H1 (cell line): Measurements from ENCODE around the gene RAI2. TPM values are rescaled to one million over a fixed set of nuclear protein-coding genes. Genes with fewer than 3 reads are reported as not detected.
A peak's percentile ranks its signal among the peaks of the same experiment; 100 is the strongest.

Experiments
- CTCF ChIA-PET: fragments of 300-600 bp; sonication (Branson Sonifier 250); formaldehyde crosslinking; loops from one replicate; lab custom pipeline; 2021; ENCODE audit not compliant: partially characterized antibody; lab: Charles Lee
- POLR2A ChIA-PET: fragments of 300-600 bp; sonication (Branson Sonifier 250); formaldehyde crosslinking; loops from one replicate; lab custom pipeline; 2021; ENCODE audit warnings: inconsistent platforms; ENCODE audit not compliant: partially characterized antibody; lab: Charles Lee
- DNase-seq, 2 experiments: peaks; one replicate each; pipeline versions ENCODE4 v3.0.0 to v3.0.0-alpha.2; 2010 to 2022; ENCODE audit warnings: low spot score in 2 of 2, low read depth in 1 of 2, mixed read lengths in 1 of 2
- FAIRE-seq: peaks from 2 replicates; lab custom pipeline; 2011; peaks lifted over from hg19 to GRCh38; lab: Jason Lieb, UNC
- H2AFZ ChIP-seq: 2 replicates; pipeline ENCODE4 v1.8.1; 2012; ENCODE audit warnings: low read length, inconsistent platforms
- H2AK5ac ChIP-seq: 2 replicates; pipeline ENCODE4 v1.6.1; 2013; ENCODE audit warnings: low read depth, low read length
- H2BK120ac ChIP-seq: replicated peaks from 2 replicates; pipeline ENCODE3; 2013; ENCODE audit warnings: low read depth, low read length, inconsistent platforms
- H2BK12ac ChIP-seq: 2 replicates; pipeline ENCODE4 v1.6.1; 2013; ENCODE audit warnings: low read depth, low read length
- H2BK15ac ChIP-seq: 2 replicates; pipeline ENCODE4 v1.6.1; 2013; ENCODE audit warnings: low read length
- H2BK20ac ChIP-seq: 2 replicates; pipeline ENCODE4 v1.6.1; 2013; ENCODE audit warnings: low read length
- H2BK5ac ChIP-seq: 2 replicates; pipeline ENCODE4 v1.6.1; 2013; ENCODE audit warnings: low read depth, low read length
- H3K14ac ChIP-seq: 2 replicates; pipeline ENCODE4 v1.6.1; 2013; ENCODE audit warnings: inconsistent platforms; ENCODE audit not compliant: insufficient read length
- H3K18ac ChIP-seq: 2 replicates; pipeline ENCODE4 v1.6.1; 2013; ENCODE audit warnings: low read length; ENCODE audit errors: extremely low read depth
- H3K23ac ChIP-seq: 2 replicates; pipeline ENCODE4 v1.6.1; 2013; ENCODE audit warnings: inconsistent platforms; ENCODE audit not compliant: insufficient read length
- H3K23me2 ChIP-seq: 2 replicates; pipeline ENCODE4 v1.6.1; 2013; ENCODE audit warnings: low read depth, low read length
- H3K27ac ChIP-seq: 2 replicates; pipeline ENCODE4 v1.6.1; 2011; ENCODE audit warnings: low read depth, low read length, inconsistent platforms
- H3K27me3 ChIP-seq, 4 experiments: replicated peaks in 1 of 4; 1 replicate in 1 of 4; 2 replicates in 3 of 4; pipeline versions ENCODE4 v1.6.1 to v1.8.1; 2011 to 2013; ENCODE audit warnings: low read length in 3 of 4, mild to moderate bottlenecking in 3 of 4, inconsistent platforms in 2 of 4, mixed read lengths in 2 of 4, moderate library complexity in 1 of 4; ENCODE audit not compliant: control insufficient read depth in 3 of 4, insufficient read depth in 3 of 4; ENCODE audit errors: extremely low read depth in 1 of 4
- H3K36me3 ChIP-seq, 4 experiments: 2 replicates each; pipeline versions ENCODE4 v1.6.1 to v1.8.1; 2011 to 2013; ENCODE audit warnings: mild to moderate bottlenecking in 4 of 4, low read length in 3 of 4, moderate library complexity in 2 of 4, control low read depth in 1 of 4, inconsistent platforms in 1 of 4; ENCODE audit not compliant: insufficient read depth in 4 of 4, control insufficient read depth in 2 of 4
- H3K4ac ChIP-seq: replicated peaks from 2 replicates; pipeline ENCODE3; 2013; ENCODE audit warnings: low read length, low read depth, mixed read lengths, inconsistent platforms; ENCODE audit not compliant: insufficient read length
- H3K4me1 ChIP-seq, 4 experiments: replicated peaks in 1 of 4; 1 replicate in 1 of 4; 2 replicates in 3 of 4; pipeline versions ENCODE4 v1.6.1 to v1.8.1; 2011 to 2013; ENCODE audit warnings: low read length in 3 of 4, inconsistent platforms in 2 of 4, mixed read lengths in 1 of 4; ENCODE audit not compliant: insufficient read depth in 4 of 4, control insufficient read depth in 3 of 4
- H3K4me2 ChIP-seq, 2 experiments: 2 replicates each; pipeline versions ENCODE4 v1.6.1 to v1.8.1; 2011 to 2013; ENCODE audit warnings: low read depth in 2 of 2, low read length in 2 of 2, control low read depth in 1 of 2, inconsistent platforms in 1 of 2, mild to moderate bottlenecking in 1 of 2; ENCODE audit not compliant: insufficient read depth in 1 of 2
- H3K4me3 ChIP-seq, 4 experiments: fragments of 200-600, 300-600 bp in 1 of 4; sonication (generic), shearing (Covaris generic), sonication (Bioruptor Twin) in 1 of 4; 2 replicates each; pipeline versions ENCODE4 v1.5.1 to v1.8.1; 2011 to 2016; ENCODE audit warnings: low read length in 4 of 4, low read depth in 3 of 4, control low read depth in 2 of 4, inconsistent platforms in 2 of 4, mild to moderate bottlenecking in 2 of 4, mixed read lengths in 1 of 4, moderate library complexity in 1 of 4; ENCODE audit not compliant: insufficient read depth in 2 of 4; ENCODE audit errors: extremely low read depth in 1 of 4
- H3K56ac ChIP-seq: replicated peaks from 2 replicates; pipeline ENCODE3; 2013; ENCODE audit warnings: low read depth, mild to moderate bottlenecking, mixed read lengths, low read length, inconsistent platforms; ENCODE audit not compliant: insufficient read length
- H3K79me1 ChIP-seq: 2 replicates; pipeline ENCODE4 v1.6.1; 2013; ENCODE audit warnings: low read depth, low read length, control low read depth
- H3K79me2 ChIP-seq, 2 experiments: 2 replicates each; pipeline versions ENCODE4 v1.6.1 to v1.8.1; 2012 to 2013; ENCODE audit warnings: low read length in 2 of 2, mild to moderate bottlenecking in 2 of 2, inconsistent platforms in 1 of 2; ENCODE audit not compliant: insufficient read depth in 2 of 2, control insufficient read depth in 1 of 2
- H3K9ac ChIP-seq, 4 experiments: replicated peaks in 1 of 4; 1 replicate in 1 of 4; 2 replicates in 3 of 4; pipeline versions ENCODE4 v1.6.1 to v1.8.1; 2011 to 2013; ENCODE audit warnings: low read depth in 3 of 4, low read length in 3 of 4, control low read depth in 2 of 4, mild to moderate bottlenecking in 2 of 4, moderate library complexity in 2 of 4, inconsistent platforms in 1 of 4; ENCODE audit errors: extremely low read depth in 1 of 4
- H3K9me3 ChIP-seq, 2 experiments: 2 replicates each; pipeline versions ENCODE4 v1.6.1 to v1.8.1; 2012 to 2013; ENCODE audit warnings: mild to moderate bottlenecking in 2 of 2, moderate library complexity in 2 of 2, control low read depth in 1 of 2, inconsistent platforms in 1 of 2, low read depth in 1 of 2, low read length in 1 of 2, mixed read lengths in 1 of 2; ENCODE audit not compliant: insufficient read depth in 2 of 2
- H4K20me1 ChIP-seq, 2 experiments: replicated peaks in 1 of 2; 2 replicates each; pipeline versions ENCODE3 to v1.8.1; 2011 to 2013; ENCODE audit warnings: inconsistent platforms in 2 of 2, low read length in 2 of 2, mild to moderate bottlenecking in 1 of 2; ENCODE audit not compliant: insufficient read depth in 2 of 2, control insufficient read depth in 1 of 2
- H4K5ac ChIP-seq: 2 replicates; pipeline ENCODE4 v1.6.1; 2013; ENCODE audit warnings: low read length, low read depth, mixed read lengths, inconsistent platforms; ENCODE audit not compliant: insufficient read length
- H4K8ac ChIP-seq: 2 replicates; pipeline ENCODE4 v1.8.0; 2013; ENCODE audit warnings: mild to moderate bottlenecking, moderate library complexity, low read length, inconsistent platforms; ENCODE audit not compliant: insufficient read depth; ENCODE audit errors: extremely low read depth
- H4K91ac ChIP-seq: replicated peaks from 2 replicates; pipeline ENCODE3; 2013; ENCODE audit warnings: low read length, mixed read lengths, inconsistent platforms; ENCODE audit not compliant: insufficient read length
- BACH1 ChIP-seq: IDR thresholded peaks from 2 replicates; pipeline ENCODE4 v1.6.1; 2012; ENCODE audit warnings: low read length, improper control_type of control experiment
- CHD1 ChIP-seq: IDR thresholded peaks from 2 replicates; pipeline ENCODE4 v1.6.1; 2012; ENCODE audit warnings: low read depth, low read length, improper control_type of control experiment
- CHD2 ChIP-seq: IDR thresholded peaks from 2 replicates; pipeline ENCODE4 v1.6.1; 2012; ENCODE audit warnings: low read length, improper control_type of control experiment
- CTCF ChIP-seq, 3 experiments: IDR thresholded peaks; 1 replicate in 2 of 3; 2 replicates in 1 of 3; pipeline versions ENCODE4 v1.5.1 to v1.6.1; 2011; ENCODE audit warnings: low read length in 3 of 3, mild to moderate bottlenecking in 3 of 3, inconsistent platforms in 2 of 3, low read depth in 1 of 3, moderate library complexity in 1 of 3; ENCODE audit not compliant: insufficient read depth in 1 of 3; ENCODE audit errors: control extremely low read depth in 1 of 3
- E2F6 ChIP-seq: IDR thresholded peaks from 2 replicates; pipeline ENCODE4 v1.6.1; 2012; ENCODE audit warnings: inconsistent platforms
- JUND ChIP-seq: IDR thresholded peaks from 2 replicates; pipeline ENCODE4 v1.6.1; 2011; ENCODE audit warnings: mild to moderate bottlenecking, improper control_type of control experiment, low read length
- POU5F1 ChIP-seq: IDR thresholded peaks from 2 replicates; pipeline ENCODE4 v1.6.1; 2011; ENCODE audit warnings: low read depth, mild to moderate bottlenecking, low read length, moderate library complexity
- RAD21 ChIP-seq, 2 experiments: IDR thresholded peaks in 1 of 2; conservative IDR thresholded peaks in 1 of 2; 2 replicates each; pipeline ENCODE4 v1.6.1; 2011; ENCODE audit warnings: low read depth in 2 of 2, low read length in 2 of 2, improper control_type of control experiment in 1 of 2, inconsistent platforms in 1 of 2, mild to moderate bottlenecking in 1 of 2, moderate library complexity in 1 of 2
- SRF ChIP-seq: IDR thresholded peaks from 2 replicates; pipeline ENCODE4 v1.6.1; 2011; ENCODE audit warnings: mild to moderate bottlenecking, low read depth, low read length, moderate library complexity
- TCF12 ChIP-seq: IDR thresholded peaks from 2 replicates; pipeline ENCODE4 v1.6.1; 2011; ENCODE audit warnings: low read depth, mild to moderate bottlenecking, low read length
- WGBS, 2 experiments: shearing (Covaris generic) in 1 of 2; methylation state at CpG; one replicate each; pipeline versions ENCODE4 v1.1.6 to v1.1.7; 2013 to 2015; ENCODE audit warnings: low lambda C conversion rate in 2 of 2, mixed read lengths in 2 of 2, inconsistent platforms in 1 of 2, low coverage in 1 of 2, missing lambda C conversion rate in 1 of 2; ENCODE audit not compliant: insufficient replicate concordance in 2 of 2, insufficient coverage in 1 of 2, insufficient read length in 1 of 2; ENCODE audit errors: extremely low coverage in 1 of 2, missing lambda C conversion rate in 1 of 2; 5-methylcytosine and 5-hydroxymethylcytosine counted together
- polyA plus RNA-seq, 7 experiments: library from polyadenylated mRNA; depleted of rRNA in 3 of 7; stranded (reverse) in 5 of 7; unstranded in 2 of 7; fragments of >200 nt in 5 of 7; fragments of 200-250 nt in 2 of 7; gene quantifications; 1 replicate in 5 of 7; 2 replicates in 1 of 7; 4 replicates in 1 of 7; pipeline versions ENCODE4 v1.2.1 to v1.2.3, GENCODE V29; 2011 to 2013; ENCODE audit warnings: missing spikeins in 2 of 7, mixed read lengths in 2 of 7
- total RNA-seq: library from RNA; stranded (reverse); fragmentation: NEBNext Ultra II Directional; extraction: Animal tissue kit (Norgen Biotek cat#: 25700); gene quantifications from 2 replicates; pipeline ENCODE4 v1.2.1, GENCODE V29; 2021

RAI2 gene
- total and polyA plus RNA-seq, 2 of the 8 experiments (the other 6 are each of a cell fraction or from before 2014, with no cell fraction given) = 0.60 to 2.0 TPM

- H3K4ac ChIP-seq = no peak overlapping the region
- no peak for TF ChIP-seq E2F6
- no peak for TF ChIP-seq BACH1
- TF ChIP-seq SRF = no peak
- no peak for TF ChIP-seq POU5F1
- no peak for TF ChIP-seq CHD1
- no peak for TF ChIP-seq CHD2
- TF ChIP-seq JUND = no peak
- TF ChIP-seq RAD21 (IDR thresholded peaks at IDR 0.05 in 1 of 2, conservative IDR thresholded peaks at IDR 0.05 in 1 of 2; ENCODE audit: low read depth in 2 of 2, low read length in 2 of 2) = peak; percentile 52 to 60
- TF ChIP-seq CTCF (IDR thresholded peaks at IDR 0.05; ENCODE audit: control extremely low read depth in 1 of 3, insufficient read depth in 1 of 3, low read depth in 1 of 3, low read length in 3 of 3) = peak; percentile 32 to 60 (median 46)
- no peak for TF ChIP-seq TCF12
- TF ChIP-seq, all 59 proteins: peak for 2
- Histone ChIP-seq H2BK5ac (no peak overlapping the region), H2BK20ac (no peak overlapping the region), H3K4me2 (no peak overlapping the region), H3K4me3 (no peak overlapping the region), H2AK5ac (no peak overlapping the region), H3K9me3 (no peaks in the 10 kb centered on the region), H3K79me2 (no peaks in the 10 kb centered on the region), H3K27me3 (no peaks in the 10 kb centered on the region), H2AFZ (no peak overlapping the region), H3K4me1 (no peaks in the 10 kb centered on the region), H3K9ac (no peak overlapping the region), H2BK120ac (no peak overlapping the region), H3K27ac (no peak overlapping the region), H3K23ac (no peak overlapping the region), H4K91ac (no peak overlapping the region), H2BK12ac (no peak overlapping the region), H3K79me1 (no peaks in the 10 kb centered on the region), H4K8ac (no peak overlapping the region), H3K56ac (no peak overlapping the region), H3K36me3 (no peaks in the 10 kb centered on the region), H3K18ac (no peak overlapping the region), H4K5ac (no peak overlapping the region), H3K23me2 (no peaks in the 10 kb centered on the region), H4K20me1 (no peaks in the 10 kb centered on the region), H2BK15ac (no peak overlapping the region), H3K14ac (no peak overlapping the region)
- 83% methylated on average over 4 of the region's 4 CpGs; no CpG with 5 or more reads in 1 of the 2 experiments for WGBS, 2 experiments
- ChIA-PET CTCF (interaction anchor here (0.6 to 1.5 kb wide), 9 partner anchors 9 to 526 kb away, joined by 3 to 6 read pairs (median 3); no protein-coding TSS in a partner anchor), POLR2A (no interaction called here)
- FAIRE-seq = no peak
- no peak for DNase-seq
Measured at GRCh38 chrX:17839269-17839668, 21.8 kb downstream of the RAI2 start.
